Transverse colon (tissue), 4 donors: Measurements from ENCODE around the gene A4GALT.

ENCODE experiments used
- EP300 ChIP-seq: sonication (generic); formaldehyde crosslinking; IDR thresholded peaks from one replicate; pipeline ENCODE4 v1.6.1; 2017; ENCODE audit warnings: antibody characterized with exemption, low read depth
- POLR2A ChIP-seq: fragments of 450-650 bp; IDR thresholded peaks from one replicate; pipeline ENCODE4 v1.6.1; 2016; ENCODE audit warnings: antibody characterized with exemption, mild to moderate bottlenecking, moderate library complexity
- POLR2AphosphoS5 ChIP-seq, 3 donors: sonication (generic); formaldehyde crosslinking; IDR thresholded peaks; one replicate each; pipeline ENCODE4 v1.6.1; 2016; ENCODE audit warnings: antibody characterized with exemption in 3 of 3
- TF ChIP-seq, protein P1 (sequence below), 5 experiments: fragments of 200-600 bp in 3 of 5; fragments of 450-650 bp in 2 of 5; sonication (generic) in 3 of 5; IDR thresholded peaks; 1 replicate in 2 of 5; 2 replicates in 3 of 5; pipeline ENCODE4 v1.5.1; 2016 to 2017; ENCODE audit warnings: antibody characterized with exemption in 5 of 5, inconsistent platforms in 3 of 5, mild to moderate bottlenecking in 2 of 5, moderate library complexity in 1 of 5

GRCh38 chr22:42760806-42761565, 40.3 kb upstream of the A4GALT start:
- TF ChIP-seq, protein P1, sequence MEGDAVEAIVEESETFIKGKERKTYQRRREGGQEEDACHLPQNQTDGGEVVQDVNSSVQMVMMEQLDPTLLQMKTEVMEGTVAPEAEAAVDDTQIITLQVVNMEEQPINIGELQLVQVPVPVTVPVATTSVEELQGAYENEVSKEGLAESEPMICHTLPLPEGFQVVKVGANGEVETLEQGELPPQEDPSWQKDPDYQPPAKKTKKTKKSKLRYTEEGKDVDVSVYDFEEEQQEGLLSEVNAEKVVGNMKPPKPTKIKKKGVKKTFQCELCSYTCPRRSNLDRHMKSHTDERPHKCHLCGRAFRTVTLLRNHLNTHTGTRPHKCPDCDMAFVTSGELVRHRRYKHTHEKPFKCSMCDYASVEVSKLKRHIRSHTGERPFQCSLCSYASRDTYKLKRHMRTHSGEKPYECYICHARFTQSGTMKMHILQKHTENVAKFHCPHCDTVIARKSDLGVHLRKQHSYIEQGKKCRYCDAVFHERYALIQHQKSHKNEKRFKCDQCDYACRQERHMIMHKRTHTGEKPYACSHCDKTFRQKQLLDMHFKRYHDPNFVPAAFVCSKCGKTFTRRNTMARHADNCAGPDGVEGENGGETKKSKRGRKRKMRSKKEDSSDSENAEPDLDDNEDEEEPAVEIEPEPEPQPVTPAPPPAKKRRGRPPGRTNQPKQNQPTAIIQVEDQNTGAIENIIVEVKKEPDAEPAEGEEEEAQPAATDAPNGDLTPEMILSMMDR (IDR thresholded peaks at IDR 0.05), result no peak
- no peak for TF ChIP-seq POLR2AphosphoS5 (IDR thresholded peaks at IDR 0.05)
- TF ChIP-seq POLR2A, result no peak
- no peak for TF ChIP-seq EP300
